ENCODE data around the gene PLCB4.

GRCh38 chr20:9403448-9403847, 334.6 kb downstream of the PLCB4 start:
- TF ChIP-seq, protein P1, sequence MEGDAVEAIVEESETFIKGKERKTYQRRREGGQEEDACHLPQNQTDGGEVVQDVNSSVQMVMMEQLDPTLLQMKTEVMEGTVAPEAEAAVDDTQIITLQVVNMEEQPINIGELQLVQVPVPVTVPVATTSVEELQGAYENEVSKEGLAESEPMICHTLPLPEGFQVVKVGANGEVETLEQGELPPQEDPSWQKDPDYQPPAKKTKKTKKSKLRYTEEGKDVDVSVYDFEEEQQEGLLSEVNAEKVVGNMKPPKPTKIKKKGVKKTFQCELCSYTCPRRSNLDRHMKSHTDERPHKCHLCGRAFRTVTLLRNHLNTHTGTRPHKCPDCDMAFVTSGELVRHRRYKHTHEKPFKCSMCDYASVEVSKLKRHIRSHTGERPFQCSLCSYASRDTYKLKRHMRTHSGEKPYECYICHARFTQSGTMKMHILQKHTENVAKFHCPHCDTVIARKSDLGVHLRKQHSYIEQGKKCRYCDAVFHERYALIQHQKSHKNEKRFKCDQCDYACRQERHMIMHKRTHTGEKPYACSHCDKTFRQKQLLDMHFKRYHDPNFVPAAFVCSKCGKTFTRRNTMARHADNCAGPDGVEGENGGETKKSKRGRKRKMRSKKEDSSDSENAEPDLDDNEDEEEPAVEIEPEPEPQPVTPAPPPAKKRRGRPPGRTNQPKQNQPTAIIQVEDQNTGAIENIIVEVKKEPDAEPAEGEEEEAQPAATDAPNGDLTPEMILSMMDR (conservative IDR thresholded peaks at IDR 0.05; ENCODE audit: low read length), result no peak
- no peak for TF ChIP-seq EZH2phosphoT487 (IDR thresholded peaks at IDR 0.05; ENCODE audit: borderline replicate concordance, low read depth, low read length)

Data from OCI-LY7 (cell line).